ENCODE data around the gene RTRAF. TPM values are rescaled to one million over a fixed set of nuclear protein-coding genes. Genes with fewer than 3 reads are reported as not detected.

Gene RTRAF
- total RNA-seq, 1 experiment from 2014 or later, result 285 TPM

GRCh38 chr14:52007637-52008036 is 18.3 kb downstream of the RTRAF start:
- H3K9me3 Mint-ChIP-seq (ENCODE audit: unreplicated experiment), result no peaks in the 10 kb centered on the region
- H3K27me3 Mint-ChIP-seq (ENCODE audit: insufficient read depth, unreplicated experiment), result no peaks in the 10 kb centered on the region
- peaks cover 4% of the 10 kb centered on the region for H3K4me1 Mint-ChIP-seq (ENCODE audit: insufficient read depth, unreplicated experiment)
- intact Hi-C loops (cut with micrococcal nuclease), result no loop called here
- TF ChIP-seq CTCF (IDR thresholded peaks at IDR 0.05; ENCODE audit: unreplicated experiment), result no peak
- H3K27ac Mint-ChIP-seq (ENCODE audit: low read depth, unreplicated experiment), result no peak overlapping the region
- DNase-seq (ENCODE audit: unreplicated experiment), result no peak
- no peak overlapping the region for H3K4me3 Mint-ChIP-seq (ENCODE audit: unreplicated experiment)
- ChIA-PET POLR2A (no interaction called here), CTCF (no interaction called here)
- BruUV-seq (replicated peaks), result no TSS peak
- peaks cover 80% of the 10 kb centered on the region for H3K36me3 Mint-ChIP-seq (ENCODE audit: insufficient read depth, unreplicated experiment)

GRCh38 chr14:52008136-52008535 is 18.8 kb downstream of the RTRAF start:
- H3K36me3 Mint-ChIP-seq (ENCODE audit: insufficient read depth, unreplicated experiment), result peaks cover 75% of the 10 kb centered on the region
- peaks cover 2% of the 10 kb centered on the region for H3K4me1 Mint-ChIP-seq (ENCODE audit: insufficient read depth, unreplicated experiment)
- no peak for TF ChIP-seq CTCF (IDR thresholded peaks at IDR 0.05; ENCODE audit: unreplicated experiment)
- intact Hi-C loops (cut with micrococcal nuclease), result no loop called here
- CTCF ChIA-PET, result no interaction called here
- H3K9me3 Mint-ChIP-seq (ENCODE audit: unreplicated experiment), result no peaks in the 10 kb centered on the region
- POLR2A ChIA-PET, result no interaction called here
- BruUV-seq (replicated peaks), result no TSS peak
- DNase-seq (ENCODE audit: unreplicated experiment), result no peak
- H3K4me3 Mint-ChIP-seq (ENCODE audit: unreplicated experiment), result no peak overlapping the region
- no peaks in the 10 kb centered on the region for H3K27me3 Mint-ChIP-seq (ENCODE audit: insufficient read depth, unreplicated experiment)
- no peak overlapping the region for H3K27ac Mint-ChIP-seq (ENCODE audit: low read depth, unreplicated experiment)

- POLR2A ChIA-PET, result no interaction called here
- no TSS peak for BruUV-seq (replicated peaks)
- H3K27me3 Mint-ChIP-seq (ENCODE audit: insufficient read depth, unreplicated experiment), result no peaks in the 10 kb centered on the region
- no peak for DNase-seq (ENCODE audit: unreplicated experiment)
- H3K9me3 Mint-ChIP-seq (ENCODE audit: unreplicated experiment), result no peaks in the 10 kb centered on the region
- CTCF ChIA-PET, result interaction anchor here (0.5 to 1.6 kb wide), 3 partner anchors 11 to 726 kb away, joined by 3 to 8 read pairs (median 3); no protein-coding TSS in a partner anchor
- no peak for TF ChIP-seq CTCF (IDR thresholded peaks at IDR 0.05; ENCODE audit: unreplicated experiment)
- no peaks in the 10 kb centered on the region for H3K4me1 Mint-ChIP-seq (ENCODE audit: insufficient read depth, unreplicated experiment)
- peaks cover 56% of the 10 kb centered on the region for H3K36me3 Mint-ChIP-seq (ENCODE audit: insufficient read depth, unreplicated experiment)
- H3K27ac Mint-ChIP-seq (ENCODE audit: low read depth, unreplicated experiment), result no peak overlapping the region
- intact Hi-C loops (cut with micrococcal nuclease), result no loop called here
- no peak overlapping the region for H3K4me3 Mint-ChIP-seq (ENCODE audit: unreplicated experiment)
Observed at GRCh38 chr14:52010173-52010693, 20.9 kb downstream of the RTRAF start.

- peaks cover 48% of the 10 kb centered on the region for H3K36me3 Mint-ChIP-seq (ENCODE audit: insufficient read depth, unreplicated experiment)
- intact Hi-C loops (cut with micrococcal nuclease), result no loop called here
- no peaks in the 10 kb centered on the region for H3K4me1 Mint-ChIP-seq (ENCODE audit: insufficient read depth, unreplicated experiment)
- no peak overlapping the region for H3K27ac Mint-ChIP-seq (ENCODE audit: low read depth, unreplicated experiment)
- H3K4me3 Mint-ChIP-seq (ENCODE audit: unreplicated experiment), result no peak overlapping the region
- H3K27me3 Mint-ChIP-seq (ENCODE audit: insufficient read depth, unreplicated experiment), result no peaks in the 10 kb centered on the region
- ChIA-PET POLR2A (interaction anchor here (0.9 kb wide), 1 partner anchor 13 kb away, joined by 3 read pairs; no protein-coding TSS in a partner anchor), CTCF (interaction anchor here (0.9 to 1.1 kb wide), 2 partner anchors 9 to 33 kb away, joined by 3 to 6 read pairs; no protein-coding TSS in a partner anchor)
- TF ChIP-seq CTCF (IDR thresholded peaks at IDR 0.05; ENCODE audit: unreplicated experiment), result no peak
- H3K9me3 Mint-ChIP-seq (ENCODE audit: unreplicated experiment), result no peaks in the 10 kb centered on the region
- no peak for DNase-seq (ENCODE audit: unreplicated experiment)
- no TSS peak for BruUV-seq (replicated peaks)
Observed at GRCh38 chr14:52011523-52011922, 22.2 kb downstream of the RTRAF start.
